PC-3 (cell line): ENCODE results near the gene UFD1. TPM values are rescaled to one million over a fixed set of nuclear protein-coding genes. Genes with fewer than 3 reads are reported as not detected.
"Not testable (repeated sequence)": the region's sequence is repeated elsewhere in the genome, so short reads cannot be mapped to it uniquely, and the experiment has no call there.

Source experiments
- ATAC-seq: fragments of 200-7000 bp; cut with Tn5 transposase; 2 replicates; pipeline ENCODE4 v1.9.1; 2020; ENCODE audit warnings: mild to moderate bottlenecking, moderate library complexity
- BruUV-seq: library from RNA; stranded (reverse); fragments of 400-500 nt; replicated peaks from 2 replicates; lab custom pipeline; 2021; lab: Mats Ljungman, UMichigan
- CTCF ChIA-PET: fragments of 300-600 bp; sonication (Branson Sonifier 250); formaldehyde crosslinking; loops from one replicate; lab custom pipeline; 2022; ENCODE audit warnings: antibody characterized with exemption; lab: Charles Lee
- POLR2A ChIA-PET: fragments of 300-600 bp; sonication (Branson Sonifier 250); formaldehyde crosslinking; loops from one replicate; lab custom pipeline; 2022; ENCODE audit warnings: antibody characterized with exemption; ENCODE audit not compliant: unreplicated experiment; lab: Charles Lee
- DNase-seq: peaks from one replicate; pipeline ENCODE4 v3.0.0-alpha.2; 2015
- H2AFZ ChIP-seq: fragments of 300-600 bp; sonication (generic); 2 replicates; pipeline ENCODE4 v1.6.0; 2016; ENCODE audit warnings: antibody characterized with exemption, low read length
- H3F3A ChIP-seq: fragments of 300-600 bp; sonication (generic); one replicate; pipeline ENCODE4 v1.6.0; 2017; ENCODE audit warnings: antibody characterized with exemption, low read length, control low read depth, mild to moderate bottlenecking; ENCODE audit not compliant: unreplicated experiment
- H3K27ac ChIP-seq: fragments of 300-600 bp; sonication (generic); 2 replicates; pipeline ENCODE4 v1.5.1; 2016; ENCODE audit warnings: mild to moderate bottlenecking, low read length
- H3K27me3 ChIP-seq: fragments of 300-600 bp; sonication (generic); 2 replicates; pipeline ENCODE4 v1.6.1; 2016; ENCODE audit warnings: low read length, mixed read lengths
- H3K36me3 ChIP-seq: fragments of 300-600 bp; sonication (generic); 2 replicates; pipeline ENCODE4 v1.6.1; 2016; ENCODE audit warnings: low read depth, mixed run types, low read length, mixed read lengths
- H3K4me1 ChIP-seq: fragments of 300-600 bp; sonication (generic); 2 replicates; pipeline ENCODE4 v1.5.1; 2016; ENCODE audit warnings: low read length; ENCODE audit not compliant: insufficient read depth
- H3K4me2 ChIP-seq: fragments of 300-600 bp; sonication (generic); 2 replicates; pipeline ENCODE4 v1.6.0; 2016; ENCODE audit warnings: low read length
- H3K4me3 ChIP-seq: fragments of 300-600 bp; sonication (generic); 2 replicates; pipeline ENCODE4 v1.5.1; 2016; ENCODE audit warnings: mild to moderate bottlenecking, low read length, mixed read lengths
- H3K79me2 ChIP-seq: fragments of 300-600 bp; sonication (generic); 2 replicates; pipeline ENCODE4 v1.6.1; 2017; ENCODE audit warnings: low read length, mixed read lengths
- H3K9ac ChIP-seq: fragments of 300-600 bp; sonication (generic); 2 replicates; pipeline ENCODE4 v1.6.0; 2016; ENCODE audit warnings: mild to moderate bottlenecking, low read length
- H3K9me2 ChIP-seq: fragments of 300-600 bp; sonication (generic); replicated peaks from 2 replicates; pipeline ENCODE4 v1.6.1; 2016; ENCODE audit warnings: mixed run types, low read length, mixed read lengths
- H3K9me3 ChIP-seq: fragments of 300-600 bp; sonication (generic); 2 replicates; pipeline ENCODE4 v1.6.1; 2016; ENCODE audit warnings: low read length, mixed read lengths
- H4K20me1 ChIP-seq: fragments of 300-600 bp; sonication (generic); 2 replicates; pipeline ENCODE4 v1.6.1; 2016; ENCODE audit warnings: low read length, mixed read lengths
- EZH2 ChIP-seq: fragments of 300-600 bp; sonication (generic); IDR thresholded peaks from one replicate; pipeline ENCODE4 v1.6.1; 2017; ENCODE audit warnings: antibody characterized with exemption, mild to moderate bottlenecking, low read length; ENCODE audit not compliant: unreplicated experiment
- EZH2phosphoT487 ChIP-seq: fragments of 300-600 bp; sonication (generic); IDR thresholded peaks from 2 replicates; pipeline ENCODE4 v1.6.1; 2018; ENCODE audit warnings: mild to moderate bottlenecking, antibody characterized with exemption, low read length, borderline replicate concordance
- intact Hi-C: fragments of 100-400 bp; cut with micrococcal nuclease; formaldehyde crosslinking; loops from 2 replicates; pipeline ENCODE4 v1.9.0; 2023
- total RNA-seq: library from RNA; depleted of rRNA; stranded (reverse); fragments of >200 nt; gene quantifications from 2 replicates; pipeline ENCODE4 v1.2.3, GENCODE V29; 2014
- TF ChIP-seq, protein P1 (sequence below): fragments of 300-600 bp; sonication (generic); conservative IDR thresholded peaks from 2 replicates; pipeline ENCODE4 v1.5.1; 2017; ENCODE audit warnings: antibody characterized with exemption, low read depth, mild to moderate bottlenecking, low read length

The UFD1 gene
- total RNA-seq, 1 experiment from 2014 or later = 92.6 TPM

DNA sequence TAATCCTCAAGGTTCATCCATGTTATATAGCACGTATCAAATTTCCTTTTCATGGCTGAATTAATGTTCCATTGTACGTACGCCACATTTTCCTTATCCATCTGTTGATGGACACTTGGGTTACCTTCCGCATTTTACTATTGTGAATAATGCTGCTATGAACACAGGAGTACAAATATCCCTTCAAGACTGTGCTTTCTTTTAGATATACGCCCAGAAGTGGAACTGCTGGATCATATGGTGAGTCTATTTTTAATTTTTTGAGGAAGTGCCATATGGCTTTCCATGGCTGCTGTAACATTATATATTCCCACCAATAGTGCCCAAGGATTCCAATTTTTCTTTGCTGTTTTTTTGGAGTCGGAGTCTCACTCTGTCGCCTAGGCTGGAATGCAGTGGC, 40.7 kb downstream of the UFD1 start:
- no peak overlapping the region for H2AFZ ChIP-seq
- no peak overlapping the region for H3K4me2 ChIP-seq
- CTCF ChIA-PET = no interaction called here
- H3K9ac ChIP-seq = no peak overlapping the region
- H3K27ac ChIP-seq = no peak overlapping the region
- DNase-seq = no peak
- no peaks in the 10 kb centered on the region for H4K20me1 ChIP-seq
- intact Hi-C loops = no loop called here
- no TSS peak for BruUV-seq
- no peaks in the 10 kb centered on the region for H3F3A ChIP-seq
- POLR2A ChIA-PET = no interaction called here
- no peaks in the 10 kb centered on the region for H3K9me3 ChIP-seq
- H3K9me2 ChIP-seq = no peaks in the 10 kb centered on the region
- no peaks in the 10 kb centered on the region for H3K27me3 ChIP-seq
- 0 out of 2 replicates have a peak, but pooled peaks cover 2% of the 10 kb centered on the region for H3K4me1 ChIP-seq
- no peak for ATAC-seq
- no peak for TF ChIP-seq EZH2
- no peak for TF ChIP-seq EZH2phosphoT487
- TF ChIP-seq, protein P1, sequence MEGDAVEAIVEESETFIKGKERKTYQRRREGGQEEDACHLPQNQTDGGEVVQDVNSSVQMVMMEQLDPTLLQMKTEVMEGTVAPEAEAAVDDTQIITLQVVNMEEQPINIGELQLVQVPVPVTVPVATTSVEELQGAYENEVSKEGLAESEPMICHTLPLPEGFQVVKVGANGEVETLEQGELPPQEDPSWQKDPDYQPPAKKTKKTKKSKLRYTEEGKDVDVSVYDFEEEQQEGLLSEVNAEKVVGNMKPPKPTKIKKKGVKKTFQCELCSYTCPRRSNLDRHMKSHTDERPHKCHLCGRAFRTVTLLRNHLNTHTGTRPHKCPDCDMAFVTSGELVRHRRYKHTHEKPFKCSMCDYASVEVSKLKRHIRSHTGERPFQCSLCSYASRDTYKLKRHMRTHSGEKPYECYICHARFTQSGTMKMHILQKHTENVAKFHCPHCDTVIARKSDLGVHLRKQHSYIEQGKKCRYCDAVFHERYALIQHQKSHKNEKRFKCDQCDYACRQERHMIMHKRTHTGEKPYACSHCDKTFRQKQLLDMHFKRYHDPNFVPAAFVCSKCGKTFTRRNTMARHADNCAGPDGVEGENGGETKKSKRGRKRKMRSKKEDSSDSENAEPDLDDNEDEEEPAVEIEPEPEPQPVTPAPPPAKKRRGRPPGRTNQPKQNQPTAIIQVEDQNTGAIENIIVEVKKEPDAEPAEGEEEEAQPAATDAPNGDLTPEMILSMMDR = no peak
- H3K4me3 ChIP-seq = no peak overlapping the region
- peaks cover 25% of the 10 kb centered on the region for H3K79me2 ChIP-seq
- H3K36me3 ChIP-seq = peaks cover 5% of the 10 kb centered on the region; the same call in 1 of the 2 replicates

DNA sequence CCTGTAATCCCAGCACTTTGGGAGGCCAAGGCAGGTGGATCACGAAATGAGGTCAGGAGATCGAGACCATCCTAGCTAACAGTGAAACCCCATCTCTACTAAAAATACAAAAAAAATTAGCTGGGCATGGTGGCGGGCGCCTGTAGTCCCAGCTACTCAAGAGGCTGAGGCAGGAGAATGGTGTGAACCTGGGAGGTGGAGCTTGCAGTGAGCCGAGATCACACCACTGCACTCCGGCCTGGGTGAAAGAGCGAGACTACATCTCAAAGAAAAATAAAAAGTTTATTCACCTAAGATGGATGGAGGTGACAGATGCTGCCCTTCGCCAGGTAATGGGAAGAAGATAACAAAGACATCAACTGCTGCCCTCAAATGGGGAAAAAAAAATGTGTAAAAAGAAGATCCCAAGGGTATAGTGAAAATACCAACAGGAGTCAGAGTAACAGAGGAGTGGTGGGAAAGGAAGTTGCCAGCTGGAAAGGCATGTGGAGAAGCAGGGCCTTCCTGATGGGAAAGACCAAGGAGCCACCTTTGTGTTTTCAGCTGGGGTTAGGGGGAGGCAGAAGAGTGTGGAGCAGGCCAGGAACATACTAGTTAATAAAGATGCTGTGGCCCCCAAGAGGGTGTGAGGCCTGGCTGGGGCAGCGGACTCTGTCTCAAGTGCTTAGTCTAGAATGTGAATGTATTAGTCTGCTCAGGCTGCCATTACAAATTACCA, 42.4 kb downstream of the UFD1 start:
- H3K9me3 ChIP-seq, H3K36me3 ChIP-seq, H3F3A ChIP-seq, BruUV-seq, H3K4me1 ChIP-seq, H3K27ac ChIP-seq, DNase-seq, CTCF ChIA-PET, H3K4me3 ChIP-seq, H3K4me2 ChIP-seq, H2AFZ ChIP-seq, POLR2A ChIA-PET, H3K9ac ChIP-seq, H4K20me1 ChIP-seq, H3K27me3 ChIP-seq, ATAC-seq, intact Hi-C loops, H3K9me2 ChIP-seq: not testable (repeated sequence)
- H3K79me2 ChIP-seq = peaks cover 21% of the 10 kb centered on the region

DNA sequence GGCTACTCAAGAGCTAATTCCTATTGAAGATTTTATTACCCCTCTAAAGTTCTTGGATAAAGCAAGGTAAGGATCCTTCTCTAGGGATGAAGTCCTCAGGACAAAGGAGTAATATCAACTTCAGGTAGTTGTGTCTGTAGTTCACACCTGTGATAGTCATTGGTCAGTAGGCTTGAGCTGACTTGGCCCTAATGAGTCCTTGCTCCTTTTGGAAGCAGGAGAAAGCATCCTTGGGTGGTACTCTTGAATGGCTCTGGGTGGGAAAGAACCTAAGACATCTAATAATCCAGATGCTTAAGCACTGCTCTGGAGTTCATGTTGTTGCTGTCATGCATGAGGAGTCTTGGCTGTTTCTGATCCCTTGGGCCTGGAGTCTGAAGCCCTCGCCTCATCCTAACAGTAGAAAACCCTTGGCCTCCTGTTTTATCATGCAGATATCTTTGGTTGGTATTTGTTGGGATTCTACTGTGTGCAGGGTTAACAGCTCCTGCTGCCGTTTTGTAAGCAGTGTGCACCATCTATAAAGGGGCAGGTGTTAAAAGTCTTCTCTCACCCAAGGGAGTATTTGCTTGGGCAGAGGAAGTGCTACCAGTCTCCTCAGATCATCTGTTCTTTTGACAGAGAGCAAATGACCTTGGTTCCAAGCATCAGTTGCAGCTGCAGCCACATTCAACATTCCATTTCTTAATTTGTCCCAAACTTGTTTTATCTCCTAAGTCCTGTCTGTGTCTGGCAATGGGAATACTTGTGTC, 44.0 kb downstream of the UFD1 start:
- Histone ChIP-seq H4K20me1 (no peaks in the 10 kb centered on the region), H3K4me2 (no peak overlapping the region), H3F3A (no peaks in the 10 kb centered on the region), H2AFZ (no peak overlapping the region), H3K9me2 (no peaks in the 10 kb centered on the region), H3K79me2 (peaks cover 28% of the 10 kb centered on the region), H3K9ac (no peak overlapping the region), H3K27ac (no peak overlapping the region), H3K4me1 (peaks cover 7% of the 10 kb centered on the region), H3K4me3 (no peak overlapping the region), H3K9me3 (no peaks in the 10 kb centered on the region), H3K27me3 (no peaks in the 10 kb centered on the region), H3K36me3 (peaks cover 5% of the 10 kb centered on the region; the same call in 1 of the 2 replicates)
- intact Hi-C loops = no loop called here
- BruUV-seq = no TSS peak
- ATAC-seq = no peak
- ChIA-PET POLR2A (interaction anchor here (0.6 kb wide), 1 partner anchor 402 kb away, joined by 3 read pairs; no protein-coding TSS in a partner anchor), CTCF (no interaction called here)
- TF ChIP-seq EZH2phosphoT487 = no peak
- TF ChIP-seq, protein P1 = no peak
- TF ChIP-seq EZH2 = no peak
- DNase-seq = no peak
